Fibroblast of villous mesenchyme (primary cell): ENCODE results near the gene IGSF9. TPM values are rescaled to one million over a fixed set of nuclear protein-coding genes. Genes with fewer than 3 reads are reported as not detected.
A peak's percentile ranks its signal among the peaks of the same experiment; 100 is the strongest.

ENCODE experiments used
- DNase-seq: peaks from one replicate; pipeline ENCODE4 v3.0.0-alpha.2; 2010; ENCODE audit warnings: low read depth
- H3K4me3 ChIP-seq: 2 replicates; pipeline ENCODE4 v1.5.1; 2011; ENCODE audit warnings: low read depth, mild to moderate bottlenecking, low read length
- CTCF ChIP-seq: IDR thresholded peaks from 2 replicates; pipeline ENCODE4 v1.5.1; 2012; ENCODE audit warnings: low read depth, mild to moderate bottlenecking, low read length; ENCODE audit not compliant: insufficient read depth
- total RNA-seq: library from RNA; depleted of rRNA; stranded (reverse); fragments of >200 nt; gene quantifications from 2 replicates; pipeline ENCODE4 v1.2.3, GENCODE V29; 2012

The IGSF9 gene
- total RNA-seq, 1 donor = not detected

- DNase-seq = peak; percentile 93
- H3K4me3 ChIP-seq = peak overlapping the region; percentile 90
- no peak for TF ChIP-seq CTCF
Measured at GRCh38 chr1:159924025-159924790, 21.2 kb downstream of the IGSF9 start.

- DNase-seq = peak; percentile 88
- no peak for TF ChIP-seq CTCF
- H3K4me3 ChIP-seq = peak overlapping the region; percentile 90
Measured at GRCh38 chr1:159923203-159924024, 22.0 kb downstream of the IGSF9 start.

GRCh38 chr1:159922511-159923202 is 22.8 kb downstream of the IGSF9 start:
- DNase-seq = peak; percentile 92
- TF ChIP-seq CTCF = no peak
- H3K4me3 ChIP-seq = peak overlapping the region; percentile 90

GRCh38 chr1:159921700-159922504 is 23.5 kb downstream of the IGSF9 start:
- no peak for TF ChIP-seq CTCF
- peak overlapping the region; percentile 90 for H3K4me3 ChIP-seq
- DNase-seq = peak; percentile 40

GRCh38 chr1:159921251-159921650 is 24.2 kb downstream of the IGSF9 start:
- no peak overlapping the region for H3K4me3 ChIP-seq
- peak; percentile 56 for DNase-seq
- no peak for TF ChIP-seq CTCF

GRCh38 chr1:159920651-159921050 is 24.8 kb downstream of the IGSF9 start:
- no peak for DNase-seq
- no peak for TF ChIP-seq CTCF
- H3K4me3 ChIP-seq = no peak overlapping the region
